ENCODE data around the gene LGALSL. TPM values are rescaled to one million over a fixed set of nuclear protein-coding genes. Genes with fewer than 3 reads are reported as not detected.
A peak's percentile ranks its signal among the peaks of the same experiment; 100 is the strongest.

LGALSL gene
- total and polyA plus RNA-seq, 2 of the 13 experiments (the other 11 are each of a cell fraction or from before 2014, with no cell fraction given): 15.4 to 20.0 TPM

GRCh38 chr2:64488050-64488974 lies 34.4 kb downstream of the LGALSL start (continued):
- TF ChIP-seq CAMTA2 (CRISPR knock-in tag; IDR thresholded peaks at IDR 0.05; ENCODE audit: borderline replicate concordance): no peak
- TF ChIP-seq SRY (CRISPR knock-in tag; IDR thresholded peaks at IDR 0.05): no peak
- no peak for TF ChIP-seq SP2 (CRISPR knock-in tag; IDR thresholded peaks at IDR 0.05)
- TF ChIP-seq NONO (IDR thresholded peaks at IDR 0.05): no peak
- TF ChIP-seq NONO (CRISPR knock-in tag; conservative IDR thresholded peaks at IDR 0.05): no peak
- TF ChIP-seq NFKB2 (CRISPR knock-in tag; IDR thresholded peaks at IDR 0.05; ENCODE audit: borderline replicate concordance): no peak
- TF ChIP-seq KLF12 (CRISPR knock-in tag; IDR thresholded peaks at IDR 0.05; ENCODE audit: borderline replicate concordance): no peak
- TF ChIP-seq TP53 (CRISPR knock-in tag; conservative IDR thresholded peaks at IDR 0.05): no peak
- no peak for TF ChIP-seq SIN3B (IDR thresholded peaks at IDR 0.05; ENCODE audit: low read length)
- no peak for TF ChIP-seq E2F2 (CRISPR knock-in tag; IDR thresholded peaks at IDR 0.05; ENCODE audit: borderline replicate concordance)
- TF ChIP-seq SP140L (CRISPR knock-in tag; IDR thresholded peaks at IDR 0.05; ENCODE audit: borderline replicate concordance): peak; percentile 75; the same call in 1 of the 2 replicates
- TF ChIP-seq THAP11 (CRISPR knock-in tag; IDR thresholded peaks at IDR 0.05): peak; percentile 40; the same call in 1 of the 2 replicates
- TF ChIP-seq TOPORS (CRISPR knock-in tag; IDR thresholded peaks at IDR 0.05): no peak
- no peak for TF ChIP-seq GPBP1L1 (CRISPR knock-in tag; IDR thresholded peaks at IDR 0.05)
- TF ChIP-seq MTF1 (CRISPR knock-in tag; IDR thresholded peaks at IDR 0.05): no peak
- TF ChIP-seq GLI4 (CRISPR knock-in tag; IDR thresholded peaks at IDR 0.05; ENCODE audit: borderline replicate concordance): no peak
- no peak for TF ChIP-seq TRIM24 (CRISPR knock-in tag; IDR thresholded peaks at IDR 0.05)
- TF ChIP-seq ARID3A (IDR thresholded peaks at IDR 0.05; ENCODE audit: low read depth, low read length): no peak
- no peak for TF ChIP-seq ZNF275 (CRISPR knock-in tag; IDR thresholded peaks at IDR 0.05; ENCODE audit: borderline replicate concordance)
- TF ChIP-seq ZFP62 (CRISPR knock-in tag; IDR thresholded peaks at IDR 0.05): no peak
- peak; percentile 84 for TF ChIP-seq STAG1 (CRISPR knock-in tag; IDR thresholded peaks at IDR 0.05)
- no peak for TF ChIP-seq U2AF1 (optimal IDR thresholded peaks at IDR 0.05; ENCODE audit: low read depth, low read length)
- no peak for TF ChIP-seq NFYB (CRISPR knock-in tag; IDR thresholded peaks at IDR 0.05)
- 0 out of 2 replicates have a peak, but pooled peaks have one; percentile 38 for TF ChIP-seq YEATS2 (CRISPR knock-in tag; IDR thresholded peaks at IDR 0.05; ENCODE audit: borderline replicate concordance)
- TF ChIP-seq SRSF4 (IDR thresholded peaks at IDR 0.05; ENCODE audit: low read depth, low read length, poor library complexity, severe bottlenecking): no peak
- TF ChIP-seq EZH2 (conservative IDR thresholded peaks at IDR 0.05; ENCODE audit: low read depth, low read length): no peak
